HG02798 (cell line): ENCODE data around the gene SBNO1.
"Not testable (repeated sequence)": the region's sequence is repeated elsewhere in the genome, so short reads cannot be mapped to it uniquely, and the experiment has no call there.

ENCODE experiments used
- ATAC-seq: cut with Tn5 transposase; IDR thresholded peaks from one replicate; pipeline ENCODE4 v1.9.1; 2021; ENCODE audit warnings: mild to moderate bottlenecking; ENCODE audit not compliant: unreplicated experiment, poor library complexity

The SBNO1 gene

GRCh38 chr12:123364532-123365024 is at the start of gene SBNO1:
Gene SBNO1 (minus strand): TSS chr12:123364847. CDS start chr12:123350441, 14,406 bp downstream.
- peak; percentile 58 for ATAC-seq

- no peak for ATAC-seq
Measured at GRCh38 chr12:123410041-123410412, 45.4 kb upstream of the SBNO1 start.

- not testable (repeated sequence) for ATAC-seq
Measured at GRCh38 chr12:123409284-123410040, 44.8 kb upstream of the SBNO1 start.

- not testable (repeated sequence) for ATAC-seq
Measured at GRCh38 chr12:123408619-123409018, 44.0 kb upstream of the SBNO1 start.

GRCh38 chr12:123407934-123408333 is 43.3 kb upstream of the SBNO1 start:
- ATAC-seq = not testable (repeated sequence)

- not testable (repeated sequence) for ATAC-seq
Measured at GRCh38 chr12:123407269-123407668, 42.6 kb upstream of the SBNO1 start.

- ATAC-seq = no peak
Measured at GRCh38 chr12:123404581-123404980, 39.9 kb upstream of the SBNO1 start.

- ATAC-seq = no peak
Measured at GRCh38 chr12:123401753-123402683, 37.4 kb upstream of the SBNO1 start.

- no peak for ATAC-seq
Measured at GRCh38 chr12:123399255-123399617, 34.6 kb upstream of the SBNO1 start.

GRCh38 chr12:123398550-123399254 is 34.1 kb upstream of the SBNO1 start:
- ATAC-seq = no peak

- no peak for ATAC-seq
Measured at GRCh38 chr12:123398177-123398549, 33.5 kb upstream of the SBNO1 start.

- ATAC-seq = no peak
Measured at GRCh38 chr12:123397400-123397799, 32.8 kb upstream of the SBNO1 start.

GRCh38 chr12:123396954-123397353 is 32.3 kb upstream of the SBNO1 start:
- no peak for ATAC-seq

GRCh38 chr12:123396543-123396942 is 31.9 kb upstream of the SBNO1 start:
- ATAC-seq = no peak

GRCh38 chr12:123395236-123395635 is 30.6 kb upstream of the SBNO1 start:
- ATAC-seq = no peak

- no peak for ATAC-seq
Measured at GRCh38 chr12:123393747-123394146, 29.1 kb upstream of the SBNO1 start.

GRCh38 chr12:123391546-123392343 is 27.1 kb upstream of the SBNO1 start:
- ATAC-seq = no peak

- no peak for ATAC-seq
Measured at GRCh38 chr12:123390498-123391426, 26.1 kb upstream of the SBNO1 start.
